Measurements from ENCODE around the gene OR4D9.
A peak's percentile ranks its signal among the peaks of the same experiment; 100 is the strongest.
"Not testable (repeated sequence)": the region's sequence is repeated elsewhere in the genome, so short reads cannot be mapped to it uniquely, and the experiment has no call there.

Gene OR4D9

GRCh38 chr11:59510941-59511589 is at the start of gene OR4D9:
TSS of gene OR4D9 (plus strand) at chr11:59511539. CDS start at chr11:59514913, 3,374 bp downstream.
- no peak for DNase-seq

- no peak for DNase-seq
These were observed 48.1 kb upstream of the OR4D9 start for GRCh38 chr11:59463190-59463641.

- DNase-seq = no peak
These were observed 38.3 kb upstream of the OR4D9 start, which contains the start of gene OR4D10 for GRCh38 chr11:59473015-59473414. TSS of gene OR4D10 (plus strand) at chr11:59473315. CDS start at chr11:59477430, 4,115 bp downstream.

GRCh38 chr11:59475176-59475575 is 36.2 kb upstream of the OR4D9 start:
- DNase-seq = no peak

- DNase-seq = no peak
These were observed 31.4 kb upstream of the OR4D9 start for GRCh38 chr11:59479906-59480305.

GRCh38 chr11:59480359-59480758 is 31.0 kb upstream of the OR4D9 start:
- no peak for DNase-seq

GRCh38 chr11:59501931-59502330 is 9.4 kb upstream of the OR4D9 start:
- no peak for DNase-seq

GRCh38 chr11:59503276-59503675 is 8.1 kb upstream of the OR4D9 start, which contains the start of gene OR4D11:
TSS of gene OR4D11 (plus strand) at chr11:59503576. CDS start at chr11:59503576, 0 bp downstream.
- no peak for DNase-seq

GRCh38 chr11:59511675-59512074 is 336 bp downstream of the OR4D9 start:
- no peak for DNase-seq

GRCh38 chr11:59520139-59520538 is 8.8 kb downstream of the OR4D9 start:
- DNase-seq = not testable (repeated sequence)

- no peak for DNase-seq
These were observed 9.4 kb downstream of the OR4D9 start for GRCh38 chr11:59520741-59521140.

- no peak for DNase-seq
These were observed 12.2 kb downstream of the OR4D9 start for GRCh38 chr11:59523541-59523940.

GRCh38 chr11:59528711-59529110 is 17.4 kb downstream of the OR4D9 start:
- no peak for DNase-seq

- DNase-seq = no peak
These were observed 21.3 kb downstream of the OR4D9 start for GRCh38 chr11:59532620-59533019.

- no peak for DNase-seq
These were observed 23.3 kb downstream of the OR4D9 start for GRCh38 chr11:59534676-59535075.

- DNase-seq = no peak
These were observed 30.9 kb downstream of the OR4D9 start for GRCh38 chr11:59542142-59542810.

GRCh38 chr11:59543713-59544112 is 32.4 kb downstream of the OR4D9 start:
- DNase-seq = not testable (repeated sequence)

- DNase-seq = no peak
These were observed 33.5 kb downstream of the OR4D9 start for GRCh38 chr11:59544869-59545178.

- no peak for DNase-seq
These were observed 34.1 kb downstream of the OR4D9 start for GRCh38 chr11:59545179-59546020.

- not testable (repeated sequence) for DNase-seq
These were observed 36.4 kb downstream of the OR4D9 start for GRCh38 chr11:59547605-59548308.

GRCh38 chr11:59548309-59548656 is 36.9 kb downstream of the OR4D9 start:
- DNase-seq = no peak

- DNase-seq = peak; percentile 94 to 95
These were observed 39.1 kb downstream of the OR4D9 start for GRCh38 chr11:59550368-59550841.
